Stimulated activated CD4-positive, alpha-beta T cell treated with anti-CD3 and anti-CD28 coated beads, Interleukin-4, amount 100 ng/mL, for 4 hours (primary cell): Measurements from ENCODE around the gene NKX6-2.
"Not testable (repeated sequence)": the region's sequence is repeated elsewhere in the genome, so short reads cannot be mapped to it uniquely, and the experiment has no call there.

Source experiments
- DNase-seq, 2 experiments: peaks; one replicate each; pipeline ENCODE4 v3.0.0-alpha.2; 2020

Gene NKX6-2

GRCh38 chr10:132777441-132777840 lies 8.5 kb downstream of the NKX6-2 start:
- DNase-seq: no peak

- no peak for DNase-seq
These were observed 9.1 kb downstream of the NKX6-2 start for GRCh38 chr10:132776821-132777220.

GRCh38 chr10:132776186-132776585 lies 9.8 kb downstream of the NKX6-2 start:
- DNase-seq: no peak

GRCh38 chr10:132774902-132775863 lies 10.8 kb downstream of the NKX6-2 start:
- DNase-seq: no peak

- DNase-seq: no peak
These were observed 11.6 kb downstream of the NKX6-2 start for GRCh38 chr10:132774181-132774901.

- DNase-seq: not testable (repeated sequence)
These were observed 13.1 kb downstream of the NKX6-2 start for GRCh38 chr10:132772816-132773215.

- DNase-seq: no peak
These were observed 15.6 kb downstream of the NKX6-2 start for GRCh38 chr10:132770061-132771021.

GRCh38 chr10:132768346-132769248 lies 17.4 kb downstream of the NKX6-2 start:
- DNase-seq: no peak

- DNase-seq: no peak
These were observed 19.7 kb downstream of the NKX6-2 start for GRCh38 chr10:132766291-132766690.

- DNase-seq: no peak
These were observed 20.5 kb downstream of the NKX6-2 start for GRCh38 chr10:132765435-132765834.

GRCh38 chr10:132764108-132764507 lies 21.8 kb downstream of the NKX6-2 start:
- no peak for DNase-seq

GRCh38 chr10:132763545-132763944 lies 22.4 kb downstream of the NKX6-2 start:
- no peak for DNase-seq

- peak in 1 of 2 experiments; percentile 22 for DNase-seq
These were observed 23.7 kb downstream of the NKX6-2 start for GRCh38 chr10:132762267-132762666.

GRCh38 chr10:132761395-132762060 lies 24.4 kb downstream of the NKX6-2 start:
- DNase-seq: no peak

- DNase-seq: no peak
These were observed 27.1 kb downstream of the NKX6-2 start for GRCh38 chr10:132758865-132759264.

- DNase-seq: no peak
These were observed 28.8 kb downstream of the NKX6-2 start for GRCh38 chr10:132757171-132757570.

- no peak for DNase-seq
These were observed 29.4 kb downstream of the NKX6-2 start for GRCh38 chr10:132756591-132756990.

- no peak for DNase-seq
These were observed 30.7 kb downstream of the NKX6-2 start for GRCh38 chr10:132755166-132755711.

GRCh38 chr10:132754071-132754470 lies 31.9 kb downstream of the NKX6-2 start:
- no peak for DNase-seq

GRCh38 chr10:132753596-132753995 lies 32.4 kb downstream of the NKX6-2 start:
- DNase-seq: no peak

GRCh38 chr10:132752961-132753360 lies 33.0 kb downstream of the NKX6-2 start:
- DNase-seq: no peak
